ENCODE results near the gene OSBPL10. TPM values are rescaled to one million over a fixed set of nuclear protein-coding genes. Genes with fewer than 3 reads are reported as not detected.

The OSBPL10 gene
- polyA plus RNA-seq, 1 donor from 2014 or later = 2.0 TPM

DNA sequence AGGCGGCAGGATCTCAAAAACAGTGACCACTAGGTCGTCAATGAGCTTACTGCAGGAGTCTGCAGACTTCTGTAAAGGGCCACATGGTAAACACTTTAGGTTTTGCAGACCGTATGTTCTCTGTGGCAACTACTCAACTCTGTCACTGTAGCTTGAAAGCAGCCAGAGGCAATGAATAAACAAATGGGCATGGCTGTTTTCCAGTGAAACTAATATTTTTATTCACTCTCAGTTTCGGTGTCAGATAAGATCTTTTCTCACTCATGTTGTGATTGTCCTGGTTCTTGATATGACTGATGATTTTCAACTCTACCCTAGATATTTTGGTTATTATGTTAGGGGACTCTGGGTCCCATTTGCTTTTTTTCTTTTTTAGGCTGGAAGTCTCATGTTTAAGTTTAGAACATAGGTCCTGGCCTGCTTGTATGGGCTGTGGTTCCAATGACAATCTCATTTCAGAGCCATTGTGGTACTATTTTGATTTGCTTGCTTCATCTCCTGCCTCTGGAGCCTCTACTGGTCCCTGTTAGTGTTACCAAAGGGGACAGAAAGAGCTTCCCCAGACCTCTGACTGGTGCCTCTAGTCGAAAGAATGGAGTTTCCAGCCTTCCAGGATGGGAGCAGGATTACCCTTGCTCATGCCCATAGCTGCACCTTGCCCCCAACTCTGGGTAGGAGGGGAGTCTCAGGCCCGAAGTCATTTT, 226.3 kb downstream of the OSBPL10 start:
- Histone ChIP-seq H3K4me3 (ENCODE audit: low read length) (no peak overlapping the region), H3K9me3 (ENCODE audit: low read length) (no peaks in the 10 kb centered on the region), H4K20me1 (ENCODE audit: insufficient read depth) (no peaks in the 10 kb centered on the region), H3F3A (ENCODE audit: insufficient read depth, low read length, poor library complexity, severe bottlenecking) (no peaks in the 10 kb centered on the region), H3K9me2 (ENCODE audit: insufficient read depth, low read length) (no peaks in the 10 kb centered on the region), H3K4me2 (ENCODE audit: low read length) (no peak overlapping the region), H2AFZ (ENCODE audit: low read depth, low read length) (no peak overlapping the region), H3K79me2 (replicated peaks; ENCODE audit: insufficient read depth, low read length) (no peaks in the 10 kb centered on the region), H3K9ac (ENCODE audit: low read length) (no peak overlapping the region), H3K36me3 (ENCODE audit: insufficient read depth, low read length) (no peaks in the 10 kb centered on the region), H3K27me3 (ENCODE audit: insufficient read depth, low read depth, low read length) (no peaks in the 10 kb centered on the region), H3K27ac (ENCODE audit: low read length) (no peak overlapping the region)
- TF ChIP-seq, protein P1, sequence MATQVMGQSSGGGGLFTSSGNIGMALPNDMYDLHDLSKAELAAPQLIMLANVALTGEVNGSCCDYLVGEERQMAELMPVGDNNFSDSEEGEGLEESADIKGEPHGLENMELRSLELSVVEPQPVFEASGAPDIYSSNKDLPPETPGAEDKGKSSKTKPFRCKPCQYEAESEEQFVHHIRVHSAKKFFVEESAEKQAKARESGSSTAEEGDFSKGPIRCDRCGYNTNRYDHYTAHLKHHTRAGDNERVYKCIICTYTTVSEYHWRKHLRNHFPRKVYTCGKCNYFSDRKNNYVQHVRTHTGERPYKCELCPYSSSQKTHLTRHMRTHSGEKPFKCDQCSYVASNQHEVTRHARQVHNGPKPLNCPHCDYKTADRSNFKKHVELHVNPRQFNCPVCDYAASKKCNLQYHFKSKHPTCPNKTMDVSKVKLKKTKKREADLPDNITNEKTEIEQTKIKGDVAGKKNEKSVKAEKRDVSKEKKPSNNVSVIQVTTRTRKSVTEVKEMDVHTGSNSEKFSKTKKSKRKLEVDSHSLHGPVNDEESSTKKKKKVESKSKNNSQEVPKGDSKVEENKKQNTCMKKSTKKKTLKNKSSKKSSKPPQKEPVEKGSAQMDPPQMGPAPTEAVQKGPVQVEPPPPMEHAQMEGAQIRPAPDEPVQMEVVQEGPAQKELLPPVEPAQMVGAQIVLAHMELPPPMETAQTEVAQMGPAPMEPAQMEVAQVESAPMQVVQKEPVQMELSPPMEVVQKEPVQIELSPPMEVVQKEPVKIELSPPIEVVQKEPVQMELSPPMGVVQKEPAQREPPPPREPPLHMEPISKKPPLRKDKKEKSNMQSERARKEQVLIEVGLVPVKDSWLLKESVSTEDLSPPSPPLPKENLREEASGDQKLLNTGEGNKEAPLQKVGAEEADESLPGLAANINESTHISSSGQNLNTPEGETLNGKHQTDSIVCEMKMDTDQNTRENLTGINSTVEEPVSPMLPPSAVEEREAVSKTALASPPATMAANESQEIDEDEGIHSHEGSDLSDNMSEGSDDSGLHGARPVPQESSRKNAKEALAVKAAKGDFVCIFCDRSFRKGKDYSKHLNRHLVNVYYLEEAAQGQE (IDR thresholded peaks at IDR 0.05; ENCODE audit: borderline replicate concordance) = no peak
- no peak for TF ChIP-seq TAF1 (IDR thresholded peaks at IDR 0.05; ENCODE audit: low read depth)

DNA sequence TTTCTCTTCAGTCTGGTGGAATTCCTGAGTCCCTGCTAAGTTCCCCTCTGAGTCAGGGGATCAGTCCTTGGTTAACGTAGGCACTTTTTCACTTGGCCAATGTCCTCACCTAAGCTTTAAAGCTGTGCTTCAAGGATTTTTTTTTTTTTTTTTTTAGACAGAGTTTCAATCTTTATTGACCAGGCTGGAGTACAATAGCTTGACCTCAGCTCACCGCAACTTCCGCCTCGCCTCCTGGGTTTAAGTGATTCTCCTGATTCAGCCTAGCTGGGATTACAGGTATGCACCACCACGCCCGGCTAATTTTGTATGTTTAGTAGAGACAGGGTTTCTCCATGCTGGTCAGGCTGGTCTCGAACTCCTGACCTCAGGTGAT, 228.0 kb downstream of the OSBPL10 start:
- no peak overlapping the region for H3K9ac ChIP-seq (ENCODE audit: low read length)
- no peaks in the 10 kb centered on the region for H3K27me3 ChIP-seq (ENCODE audit: insufficient read depth, low read depth, low read length)
- no peak overlapping the region for H3K27ac ChIP-seq (ENCODE audit: low read length)

More for the DNA sequence above, 228.0 kb downstream of the OSBPL10 start:
- no peaks in the 10 kb centered on the region for H4K20me1 ChIP-seq (ENCODE audit: insufficient read depth)
- H3F3A ChIP-seq (ENCODE audit: insufficient read depth, low read length, poor library complexity, severe bottlenecking) = no peaks in the 10 kb centered on the region
- no peak overlapping the region for H2AFZ ChIP-seq (ENCODE audit: low read depth, low read length)
- no peaks in the 10 kb centered on the region for H3K9me2 ChIP-seq (ENCODE audit: insufficient read depth, low read length)
- no peaks in the 10 kb centered on the region for H3K79me2 ChIP-seq (replicated peaks; ENCODE audit: insufficient read depth, low read length)
- no peak overlapping the region for H3K4me2 ChIP-seq (ENCODE audit: low read length)
- no peak overlapping the region for H3K4me3 ChIP-seq (ENCODE audit: low read length)
- H3K36me3 ChIP-seq (ENCODE audit: insufficient read depth, low read length) = no peaks in the 10 kb centered on the region
- no peaks in the 10 kb centered on the region for H3K9me3 ChIP-seq (ENCODE audit: low read length)
- TF ChIP-seq EZH2 (IDR thresholded peaks at IDR 0.05; ENCODE audit: borderline replicate concordance, insufficient read depth, low read length, poor library complexity, severe bottlenecking) (no peak), RAD21 (conservative IDR thresholded peaks at IDR 0.05) (no peak), SMC3 (conservative IDR thresholded peaks at IDR 0.05; ENCODE audit: poor library complexity) (no peak), MXI1 (conservative IDR thresholded peaks at IDR 0.05; ENCODE audit: poor library complexity, severe bottlenecking) (no peak), TAF1 (IDR thresholded peaks at IDR 0.05; ENCODE audit: low read depth) (no peak), EP300 (conservative IDR thresholded peaks at IDR 0.05; ENCODE audit: poor library complexity, severe bottlenecking) (no peak), POLR2AphosphoS5 (IDR thresholded peaks at IDR 0.05) (no peak)
- TF ChIP-seq, protein P1 (IDR thresholded peaks at IDR 0.05; ENCODE audit: borderline replicate concordance) = no peak
- TF ChIP-seq, protein P2, sequence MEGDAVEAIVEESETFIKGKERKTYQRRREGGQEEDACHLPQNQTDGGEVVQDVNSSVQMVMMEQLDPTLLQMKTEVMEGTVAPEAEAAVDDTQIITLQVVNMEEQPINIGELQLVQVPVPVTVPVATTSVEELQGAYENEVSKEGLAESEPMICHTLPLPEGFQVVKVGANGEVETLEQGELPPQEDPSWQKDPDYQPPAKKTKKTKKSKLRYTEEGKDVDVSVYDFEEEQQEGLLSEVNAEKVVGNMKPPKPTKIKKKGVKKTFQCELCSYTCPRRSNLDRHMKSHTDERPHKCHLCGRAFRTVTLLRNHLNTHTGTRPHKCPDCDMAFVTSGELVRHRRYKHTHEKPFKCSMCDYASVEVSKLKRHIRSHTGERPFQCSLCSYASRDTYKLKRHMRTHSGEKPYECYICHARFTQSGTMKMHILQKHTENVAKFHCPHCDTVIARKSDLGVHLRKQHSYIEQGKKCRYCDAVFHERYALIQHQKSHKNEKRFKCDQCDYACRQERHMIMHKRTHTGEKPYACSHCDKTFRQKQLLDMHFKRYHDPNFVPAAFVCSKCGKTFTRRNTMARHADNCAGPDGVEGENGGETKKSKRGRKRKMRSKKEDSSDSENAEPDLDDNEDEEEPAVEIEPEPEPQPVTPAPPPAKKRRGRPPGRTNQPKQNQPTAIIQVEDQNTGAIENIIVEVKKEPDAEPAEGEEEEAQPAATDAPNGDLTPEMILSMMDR (IDR thresholded peaks at IDR 0.05; ENCODE audit: poor library complexity, severe bottlenecking) = no peak

All from neural cell (in vitro differentiated cells).